EL (cell line): Measurements from ENCODE around the gene TXNDC12.

ENCODE experiments used
- DNase-seq: peaks from one replicate; pipeline ENCODE4 v3.0.0-alpha.2; 2016

The TXNDC12 gene

DNA sequence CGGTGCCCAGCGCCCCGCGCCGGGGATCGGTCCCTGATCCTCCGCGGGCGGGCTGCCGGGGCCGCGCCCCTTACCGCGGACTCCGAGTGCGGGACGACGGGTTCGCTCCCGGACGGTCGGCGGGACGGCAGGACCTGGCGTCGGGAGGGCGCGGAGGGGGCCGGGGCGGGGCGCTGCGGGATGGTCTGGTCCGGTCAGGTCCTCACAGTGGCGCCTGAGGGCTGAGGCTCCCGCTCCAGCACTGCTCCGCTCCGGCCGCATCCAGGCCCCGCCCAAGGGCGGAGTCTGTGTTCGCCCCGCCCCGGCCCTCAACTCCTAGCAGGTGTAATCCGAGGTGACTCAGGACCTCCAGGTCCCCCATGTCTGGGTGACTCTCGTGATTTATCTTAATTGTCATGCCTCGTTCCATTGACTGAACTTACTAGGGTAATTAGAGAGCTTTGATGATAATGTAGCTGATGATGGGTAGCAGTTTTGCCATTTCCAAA lies 64.5 kb downstream of the TXNDC12 start, which contains the start of gene RAB3B:
RAB3B (minus strand) TSS at position 223 of the 488 bp plus-strand sequence. CDS start 13,583 bp downstream, outside the sequence.
- DNase-seq, result peak; percentile 78

DNA sequence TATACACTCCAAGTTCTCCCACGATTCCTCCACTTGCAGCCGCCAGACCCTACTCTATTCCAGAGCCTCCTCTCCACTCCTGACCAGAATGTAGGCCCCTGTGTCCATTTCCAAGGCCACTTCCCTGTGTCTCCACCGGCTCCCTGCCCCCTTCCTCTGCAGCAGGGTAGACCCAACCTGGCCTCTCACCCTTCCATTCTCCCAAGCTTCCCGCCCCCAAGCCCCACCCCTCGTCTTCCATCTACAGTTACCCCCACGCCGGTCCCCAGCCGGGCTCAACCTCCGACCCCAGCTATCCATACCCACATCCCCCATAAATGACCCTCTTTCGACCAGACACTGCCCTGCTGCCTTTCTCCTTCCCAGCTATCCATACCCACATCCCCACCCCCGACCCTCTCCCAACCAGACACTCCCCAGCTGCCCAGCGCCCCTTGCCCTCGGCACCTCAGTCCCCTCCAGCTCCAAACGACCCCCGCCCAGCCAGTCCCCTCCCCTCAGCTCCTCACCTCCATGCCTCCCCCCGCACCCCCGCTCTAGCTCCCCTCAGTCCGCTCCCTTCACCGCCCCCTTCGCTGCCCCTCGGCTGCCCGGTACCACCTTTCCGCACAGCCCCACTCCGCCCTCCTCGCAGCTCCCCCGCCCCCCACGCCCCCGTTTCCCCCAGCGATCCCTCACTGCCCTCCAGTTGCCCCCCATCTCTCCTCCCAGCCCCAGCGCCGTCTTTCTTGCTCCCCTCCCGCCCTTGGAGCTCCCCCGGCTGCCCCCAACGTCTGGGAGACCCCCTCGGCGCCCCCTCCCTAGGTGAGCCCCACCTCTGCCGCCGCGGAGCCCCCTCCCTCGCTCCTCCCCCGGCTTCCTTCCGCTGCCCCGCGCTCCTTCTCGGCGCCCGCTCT lies 65.2 kb downstream of the TXNDC12 start:
- DNase-seq, result no peak

DNA sequence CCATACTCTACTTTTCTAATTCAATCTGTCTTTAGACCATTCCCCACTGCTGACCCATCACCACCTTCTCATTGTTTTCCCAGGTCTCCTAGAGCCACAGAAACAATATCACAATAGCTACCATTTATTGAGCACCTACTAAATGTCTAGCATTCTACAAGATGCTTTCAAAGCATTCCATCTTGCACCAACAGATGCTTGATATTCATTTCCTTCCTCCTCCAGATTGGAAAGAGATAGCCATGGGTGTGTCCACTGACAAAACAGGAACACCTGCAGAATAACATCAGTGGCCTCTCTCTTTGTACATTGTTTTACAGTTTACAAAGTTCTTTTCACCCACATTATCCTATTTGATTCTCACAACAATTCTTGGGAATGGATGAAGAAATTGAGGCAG lies 66.7 kb downstream of the TXNDC12 start:
- no peak for DNase-seq

DNA sequence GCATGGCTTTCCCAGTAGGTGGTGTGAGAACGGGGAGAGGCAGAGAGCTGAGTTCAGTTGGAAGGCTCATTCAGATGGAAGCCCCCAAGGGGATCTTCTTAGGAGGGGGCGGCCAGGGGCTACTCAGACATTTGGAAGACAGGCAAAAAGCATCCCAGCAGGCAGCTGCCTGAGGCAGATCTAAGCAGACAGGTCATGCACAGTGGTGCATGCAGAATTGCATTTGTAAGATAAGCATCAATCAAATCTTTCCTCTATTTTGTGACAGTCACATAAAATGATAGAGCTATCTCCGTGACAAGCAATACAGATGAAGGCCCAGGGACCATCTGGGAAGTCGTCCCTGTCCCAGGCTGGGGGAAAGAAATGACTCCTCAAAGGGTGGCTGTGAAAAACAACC lies 68.3 kb downstream of the TXNDC12 start:
- no peak for DNase-seq

DNA sequence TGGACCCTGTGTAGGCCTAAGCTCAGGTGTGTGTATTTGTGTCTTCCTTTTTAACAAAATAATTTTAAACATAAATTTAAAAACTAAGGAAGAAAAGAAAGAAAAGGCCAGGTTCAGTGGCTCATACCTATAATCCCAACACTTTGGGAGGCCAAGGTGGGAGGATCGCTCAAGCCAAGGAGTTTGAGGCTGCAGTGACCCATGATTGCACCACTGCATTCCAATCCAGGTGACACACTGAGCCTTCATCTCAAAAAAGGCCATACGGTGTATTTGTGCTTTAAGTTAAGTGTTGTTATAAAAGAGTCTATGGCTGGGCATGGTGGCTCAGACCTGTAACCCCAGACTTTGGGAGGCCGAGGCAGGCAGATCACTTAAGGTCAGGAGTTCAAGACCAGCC lies 72.8 kb downstream of the TXNDC12 start:
- no peak for DNase-seq

DNA sequence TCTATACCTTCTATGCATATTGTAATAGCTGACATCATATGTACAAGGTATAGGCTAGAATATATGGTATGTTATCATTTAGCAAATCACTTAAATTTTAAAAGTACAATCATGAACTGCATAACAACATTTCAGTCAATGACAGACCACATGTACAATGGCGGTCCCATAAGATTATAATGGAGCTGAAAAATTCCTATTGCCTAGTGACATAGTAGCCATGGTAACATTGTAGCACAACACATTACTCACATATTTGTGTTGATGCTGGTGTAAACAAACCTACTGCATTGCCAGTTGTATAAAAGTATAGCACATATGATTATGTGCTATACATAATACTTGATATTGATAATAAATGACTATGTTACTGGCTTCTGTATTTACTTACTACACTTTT lies 73.4 kb downstream of the TXNDC12 start:
- DNase-seq, result no peak

DNA sequence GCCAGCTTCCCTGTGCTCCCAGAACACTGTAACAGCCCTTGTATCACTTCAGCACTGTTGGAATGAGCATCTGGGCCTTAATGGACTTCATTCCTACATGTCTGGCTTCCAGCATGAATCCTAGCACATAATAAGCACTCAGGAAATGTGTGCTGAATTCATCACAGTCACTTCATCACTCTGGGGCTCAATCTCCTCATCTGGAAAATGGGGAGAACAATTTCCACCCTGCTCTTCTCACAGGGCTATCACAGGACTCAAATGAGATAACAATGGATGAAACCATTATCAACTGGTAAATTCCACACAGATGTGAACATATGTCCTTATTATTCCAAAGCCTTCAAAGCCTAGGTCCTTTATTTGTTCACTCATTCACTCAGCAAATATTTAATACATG lies 76.9 kb downstream of the TXNDC12 start:
- DNase-seq, result no peak

DNA sequence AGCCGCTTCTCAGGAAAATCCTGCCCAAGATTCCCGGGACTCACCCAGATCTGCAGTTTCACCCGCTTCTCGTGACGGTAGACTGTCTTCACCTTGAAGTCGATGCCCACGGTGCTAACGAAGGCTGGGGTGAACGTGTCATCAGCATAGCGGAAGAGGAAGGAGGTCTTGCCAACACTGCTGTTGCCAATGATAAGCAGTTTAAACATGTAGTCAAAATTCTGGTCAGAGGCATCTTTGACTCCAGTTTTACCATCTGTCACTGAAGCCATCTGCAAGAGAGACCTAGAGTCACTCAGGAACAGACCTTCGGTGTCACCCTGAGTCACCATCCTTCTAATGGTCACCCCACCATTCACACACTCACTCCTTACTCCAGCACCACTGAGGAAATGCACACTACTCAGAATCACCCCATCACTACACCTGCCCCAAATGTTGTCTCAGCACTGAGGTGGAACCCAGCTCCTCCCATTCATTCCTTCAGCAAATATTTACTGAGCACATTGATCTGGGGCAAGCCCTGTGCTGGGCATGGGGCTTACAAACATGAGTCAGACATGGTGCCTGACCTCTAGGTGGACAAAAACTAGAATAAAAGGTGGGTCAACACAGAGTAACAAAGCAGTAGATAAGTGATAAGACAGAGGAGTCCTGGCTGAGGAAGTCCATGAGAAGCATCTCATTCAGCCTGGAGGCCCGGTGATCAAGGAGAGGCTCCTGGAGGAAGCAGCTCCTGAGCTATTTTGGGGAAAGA lies 78.0 kb downstream of the TXNDC12 start:
- no peak for DNase-seq

DNA sequence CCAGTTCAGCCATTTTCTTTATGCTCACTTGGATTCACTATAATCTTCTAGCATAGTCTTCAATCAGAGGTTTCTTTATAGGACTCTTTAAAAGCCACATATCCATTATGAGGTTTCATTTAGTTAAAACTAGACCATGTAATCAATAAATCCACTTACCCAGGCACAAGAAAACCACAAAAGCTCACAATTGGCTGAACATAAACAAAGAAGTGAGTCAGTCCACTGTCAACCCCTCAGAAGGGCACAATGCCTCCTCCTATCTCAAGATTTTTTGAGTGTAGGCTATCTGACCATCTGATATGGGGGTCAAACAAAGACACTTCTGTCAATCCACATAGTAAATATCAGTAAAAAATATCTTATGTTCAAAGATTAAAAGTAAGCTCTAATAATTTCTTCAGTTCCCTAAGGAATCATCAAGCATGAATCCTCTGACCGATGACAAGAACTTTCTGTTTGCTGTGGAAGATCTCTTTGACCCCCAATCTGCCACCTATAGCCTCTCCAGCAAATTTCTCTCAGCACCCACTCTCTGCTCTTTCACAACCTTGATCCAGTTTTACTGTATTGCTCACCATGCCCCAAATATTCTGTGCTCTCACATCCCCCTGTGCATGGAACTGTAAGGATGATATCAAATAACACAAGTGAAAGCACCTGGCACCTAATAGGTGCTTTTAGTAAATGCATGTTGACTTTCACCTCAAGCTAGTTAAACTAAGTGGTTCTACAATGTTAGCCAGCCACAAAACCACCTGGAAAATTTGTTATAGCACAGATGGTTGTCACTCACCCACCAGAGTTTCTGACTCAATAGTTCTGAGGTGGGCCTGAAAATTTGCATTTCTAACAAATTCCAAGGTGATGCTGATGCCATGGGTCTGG lies 81.2 kb downstream of the TXNDC12 start:
- peak; percentile 59 for DNase-seq
